Activated B cell treated with CpG ODN at 0.5 μM for 24 hours (primary cell): ENCODE data around the gene PLAC8. TPM values are rescaled to one million over a fixed set of nuclear protein-coding genes. Genes with fewer than 3 reads are reported as not detected.
"Not testable (repeated sequence)": the region's sequence is repeated elsewhere in the genome, so short reads cannot be mapped to it uniquely, and the experiment has no call there.

ENCODE experiments used
- ATAC-seq: fragments of 200-7000 bp; cut with Tn5 transposase; one replicate; pipeline ENCODE4 v1.10.0; 2021; ENCODE audit warnings: low read depth, mild to moderate bottlenecking, moderate library complexity
- CTCF ChIA-PET: fragments of 350-600 bp; sonication (Branson Sonifier 250); formaldehyde crosslinking; loops from one replicate; lab custom pipeline; 2021; ENCODE audit warnings: antibody characterized with exemption; lab: Charles Lee
- POLR2A ChIA-PET: fragments of 350-600 bp; sonication (Branson Sonifier 250); formaldehyde crosslinking; loops from one replicate; lab custom pipeline; 2021; ENCODE audit warnings: antibody characterized with exemption; lab: Charles Lee
- DNase-seq: peaks from one replicate; pipeline ENCODE4 v3.0.0; 2022
- H3K27ac Mint-ChIP-seq: one replicate; pipeline ENCODE4 v1.8.0; 2020; ENCODE audit warnings: mixed read lengths
- H3K27me3 Mint-ChIP-seq: one replicate; pipeline ENCODE4 v1.8.0; 2021; ENCODE audit warnings: mixed read lengths
- H3K36me3 Mint-ChIP-seq: one replicate; pipeline ENCODE4 v1.8.0; 2021; ENCODE audit warnings: low read depth, mixed read lengths
- H3K4me1 Mint-ChIP-seq: one replicate; pipeline ENCODE4 v1.8.0; 2021; ENCODE audit warnings: mixed read lengths
- H3K4me3 Mint-ChIP-seq: one replicate; pipeline ENCODE4 v1.8.0; 2020; ENCODE audit warnings: mild to moderate bottlenecking, mixed read lengths
- H3K9me3 Mint-ChIP-seq: one replicate; pipeline ENCODE4 v1.8.0; 2020; ENCODE audit warnings: mixed read lengths
- intact Hi-C: fragments of 100-400 bp; cut with micrococcal nuclease; formaldehyde crosslinking; loops from one replicate; pipeline ENCODE4 v1.15.1; 2024
- total RNA-seq: library from RNA; stranded (reverse); gene quantifications from 2 replicates; pipeline ENCODE4 v1.2.3, GENCODE V29; 2022
- TF ChIP-seq, protein P1 (sequence below): fragments of 200-600 bp; IDR thresholded peaks from one replicate; pipeline ENCODE4 v1.8.0; 2022; ENCODE audit warnings: antibody characterized with exemption, mild to moderate bottlenecking

PLAC8 gene
- total RNA-seq, 1 donor from 2014 or later, result 142 TPM

DNA sequence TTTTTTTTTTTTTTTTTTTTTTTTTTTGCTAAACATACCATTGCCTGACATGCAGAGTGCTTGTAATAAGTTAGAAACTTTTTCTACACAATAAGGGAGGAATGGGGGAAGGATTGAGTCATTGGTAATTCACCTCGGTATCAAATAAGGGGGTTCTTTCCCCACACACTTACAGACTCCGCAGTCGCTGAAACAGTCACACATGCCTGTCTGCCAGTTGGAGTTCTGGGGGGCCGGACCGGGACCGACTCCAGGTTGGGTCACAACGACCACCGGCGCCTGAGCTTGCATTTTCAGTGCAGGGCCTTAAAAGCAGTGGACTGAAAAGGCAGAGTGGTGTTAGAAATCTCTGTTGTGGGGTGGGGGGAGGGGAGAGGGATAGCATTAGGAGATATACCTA, 6.9 kb downstream of the PLAC8 start:
- Mint-ChIP-seq H3K36me3 (peaks cover 58% of the 10 kb centered on the region), H3K27me3 (no peaks in the 10 kb centered on the region), H3K9me3 (no peaks in the 10 kb centered on the region), H3K4me1 (peaks cover 68% of the 10 kb centered on the region), H3K4me3 (peak overlapping the region; percentile 46), H3K27ac (peak overlapping the region; percentile 71)
- DNase-seq (no peak), ATAC-seq (no peak)
- ChIA-PET POLR2A (interaction anchor here (0.5 to 8.3 kb wide), 10 partner anchors 11 to 1538 kb away, joined by 3 to 127 read pairs (median 5); partner anchors contain the start of gene COQ2), CTCF (interaction anchor here (1.2 kb wide), 1 partner anchor 177 kb away, joined by 3 read pairs; the partner anchor contains the start of gene COQ2)
- TF ChIP-seq, protein P1, sequence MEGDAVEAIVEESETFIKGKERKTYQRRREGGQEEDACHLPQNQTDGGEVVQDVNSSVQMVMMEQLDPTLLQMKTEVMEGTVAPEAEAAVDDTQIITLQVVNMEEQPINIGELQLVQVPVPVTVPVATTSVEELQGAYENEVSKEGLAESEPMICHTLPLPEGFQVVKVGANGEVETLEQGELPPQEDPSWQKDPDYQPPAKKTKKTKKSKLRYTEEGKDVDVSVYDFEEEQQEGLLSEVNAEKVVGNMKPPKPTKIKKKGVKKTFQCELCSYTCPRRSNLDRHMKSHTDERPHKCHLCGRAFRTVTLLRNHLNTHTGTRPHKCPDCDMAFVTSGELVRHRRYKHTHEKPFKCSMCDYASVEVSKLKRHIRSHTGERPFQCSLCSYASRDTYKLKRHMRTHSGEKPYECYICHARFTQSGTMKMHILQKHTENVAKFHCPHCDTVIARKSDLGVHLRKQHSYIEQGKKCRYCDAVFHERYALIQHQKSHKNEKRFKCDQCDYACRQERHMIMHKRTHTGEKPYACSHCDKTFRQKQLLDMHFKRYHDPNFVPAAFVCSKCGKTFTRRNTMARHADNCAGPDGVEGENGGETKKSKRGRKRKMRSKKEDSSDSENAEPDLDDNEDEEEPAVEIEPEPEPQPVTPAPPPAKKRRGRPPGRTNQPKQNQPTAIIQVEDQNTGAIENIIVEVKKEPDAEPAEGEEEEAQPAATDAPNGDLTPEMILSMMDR, result no peak
- intact Hi-C loops, result loop anchor here (2.0 kb wide), 1 partner anchor 13 kb away; no protein-coding TSS in a partner anchor

DNA sequence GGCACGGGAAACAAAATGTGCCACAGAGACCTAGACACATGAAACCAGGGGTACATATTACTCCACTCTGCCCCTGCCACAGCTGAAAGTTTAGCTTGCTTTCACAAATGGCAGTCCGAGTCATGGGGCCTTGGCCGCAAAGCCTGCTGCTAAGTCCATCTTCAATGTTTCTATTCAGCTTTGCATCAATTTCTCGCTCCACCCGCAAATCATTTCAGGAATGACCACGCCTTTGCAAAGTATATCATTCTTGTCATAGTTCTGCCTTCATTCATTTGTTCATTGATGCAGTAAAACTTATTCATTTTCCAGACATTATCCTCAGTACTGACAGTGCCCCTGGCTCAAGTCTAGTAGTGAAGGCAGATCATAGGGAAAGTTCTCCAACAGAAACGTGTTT, 9.5 kb downstream of the PLAC8 start:
- no peak for ATAC-seq
- ChIA-PET POLR2A (interaction anchor here (0.6 to 0.9 kb wide), 2 partner anchors 10 to 208 kb away, joined by 3 to 5 read pairs; no protein-coding TSS in a partner anchor), CTCF (no interaction called here)
- TF ChIP-seq, protein P1, result no peak
- no peak overlapping the region for H3K4me3 Mint-ChIP-seq
- DNase-seq, result no peak
- no peaks in the 10 kb centered on the region for H3K27me3 Mint-ChIP-seq
- H3K4me1 Mint-ChIP-seq, result peaks cover 68% of the 10 kb centered on the region
- peaks cover 74% of the 10 kb centered on the region for H3K36me3 Mint-ChIP-seq
- peak overlapping the region; percentile 84 for H3K27ac Mint-ChIP-seq
- H3K9me3 Mint-ChIP-seq, result no peaks in the 10 kb centered on the region
- intact Hi-C loops, result no loop called here

DNA sequence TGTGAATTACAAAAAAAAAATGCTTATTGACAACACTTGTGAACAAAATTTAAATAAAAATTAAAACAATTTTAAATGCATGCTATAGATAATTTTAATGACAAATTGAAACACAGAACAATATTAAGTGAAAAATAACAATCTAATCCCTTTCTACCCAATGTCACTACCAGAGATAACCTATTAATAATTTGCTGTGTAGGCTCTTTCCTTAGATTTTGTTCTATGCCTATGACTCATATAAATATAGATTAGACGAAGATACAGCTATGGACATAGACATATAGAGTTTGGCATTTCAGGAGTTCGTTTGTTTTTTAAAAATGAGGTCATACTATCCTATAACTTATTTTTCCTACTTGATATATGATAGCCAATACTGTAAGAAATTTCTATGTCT, 18.1 kb downstream of the PLAC8 start:
- Mint-ChIP-seq H3K9me3 (no peaks in the 10 kb centered on the region), H3K27ac (peak overlapping the region; percentile 67), H3K4me1 (peaks cover 40% of the 10 kb centered on the region), H3K4me3 (no peak overlapping the region), H3K36me3 (peaks cover 90% of the 10 kb centered on the region), H3K27me3 (no peaks in the 10 kb centered on the region)
- ATAC-seq (no peak), DNase-seq (no peak)
- POLR2A ChIA-PET, result interaction anchor here (0.5 to 3.1 kb wide), 4 partner anchors 13 to 450 kb away, joined by 4 to 17 read pairs (median 6); no protein-coding TSS in a partner anchor
- CTCF ChIA-PET, result interaction anchor here (0.7 to 5.8 kb wide), 4 partner anchors 12 to 164 kb away, joined by 4 to 21 read pairs (median 5); no protein-coding TSS in a partner anchor
- intact Hi-C loops, result no loop called here
- TF ChIP-seq, protein P1, result no peak

DNA sequence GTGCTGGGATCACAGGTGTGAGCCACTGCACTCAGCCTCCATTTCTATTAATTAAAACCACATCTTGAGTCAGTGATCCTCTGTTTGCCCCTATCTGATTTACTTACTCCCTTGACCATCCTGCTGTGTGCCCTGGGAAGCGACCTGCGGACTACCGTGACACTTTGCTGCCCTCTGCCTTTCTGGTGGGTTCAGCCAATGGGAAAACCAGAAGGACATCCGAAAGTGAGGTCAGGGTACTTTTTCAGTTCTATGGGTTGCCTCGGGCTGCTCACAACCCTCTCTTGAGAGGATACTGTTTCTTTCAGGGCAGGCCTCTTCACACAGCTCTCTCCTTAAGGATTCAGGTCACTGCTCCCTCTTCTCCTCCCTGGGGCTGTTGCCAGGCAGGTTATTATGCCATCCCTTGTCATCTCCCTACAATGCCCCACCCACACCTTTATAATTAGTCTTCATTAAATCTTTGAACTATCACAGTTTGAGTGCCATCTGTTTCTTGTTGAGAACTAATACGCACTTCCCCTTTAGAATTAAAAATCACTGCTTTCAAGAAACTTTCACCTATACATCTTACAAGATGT, 21.4 kb downstream of the PLAC8 start:
- ChIA-PET CTCF (interaction anchor here (1.1 to 5.8 kb wide), 3 partner anchors 17 to 174 kb away, joined by 3 to 21 read pairs (median 5); no protein-coding TSS in a partner anchor), POLR2A (no interaction called here)
- Mint-ChIP-seq H3K9me3 (no peaks in the 10 kb centered on the region), H3K27me3 (no peaks in the 10 kb centered on the region), H3K4me1 (peaks cover 32% of the 10 kb centered on the region), H3K4me3 (no peak overlapping the region), H3K36me3 (peaks cover 93% of the 10 kb centered on the region), H3K27ac (peak overlapping the region; percentile 76)
- DNase-seq (no peak), ATAC-seq (no peak)
- intact Hi-C loops, result no loop called here
- TF ChIP-seq, protein P1, result no peak

DNA sequence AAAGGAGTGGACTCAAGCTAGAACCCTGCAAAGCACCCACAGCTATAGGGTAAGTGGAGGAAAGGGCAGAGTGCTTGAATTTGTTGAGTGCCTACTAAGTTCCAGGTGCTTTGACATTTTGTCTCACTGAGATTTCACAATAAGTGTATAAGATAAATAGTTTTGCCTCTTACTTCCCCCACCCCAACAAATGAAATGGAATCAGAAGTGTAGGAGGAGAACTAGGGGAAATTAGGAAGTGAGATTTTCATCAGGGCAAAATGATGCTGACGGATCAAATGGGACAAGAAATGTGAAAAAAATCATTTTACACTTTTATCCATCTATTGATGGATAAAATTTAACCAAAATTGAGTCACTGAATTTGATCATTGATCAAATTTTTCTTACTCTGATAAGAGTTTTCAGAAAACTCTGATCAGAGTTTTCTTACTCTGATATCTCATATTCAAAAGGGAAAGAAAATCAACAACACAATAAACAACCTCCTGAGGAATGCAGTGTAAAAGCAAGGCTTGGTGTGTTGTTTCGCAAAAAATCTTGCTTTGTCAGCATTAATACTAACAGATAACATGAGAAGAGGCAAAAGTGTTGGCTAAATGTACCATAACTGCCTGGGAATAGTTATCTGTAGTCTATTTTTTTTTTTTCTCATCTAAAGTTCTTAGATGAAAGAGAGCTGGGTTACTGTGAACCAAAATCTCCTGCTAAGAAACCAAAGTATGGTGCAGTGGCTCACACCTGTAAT, 24.9 kb downstream of the PLAC8 start:
- ChIA-PET POLR2A (interaction anchor here (0.7 kb wide), 1 partner anchor 13 kb away, joined by 4 read pairs; no protein-coding TSS in a partner anchor), CTCF (interaction anchor here (2.2 kb wide), 1 partner anchor 14 kb away, joined by 8 read pairs; no protein-coding TSS in a partner anchor)
- Mint-ChIP-seq H3K27me3 (no peaks in the 10 kb centered on the region), H3K27ac (peak overlapping the region; percentile 64), H3K9me3 (no peaks in the 10 kb centered on the region), H3K36me3 (peaks cover 87% of the 10 kb centered on the region), H3K4me3 (no peak overlapping the region), H3K4me1 (peaks cover 25% of the 10 kb centered on the region)
- TF ChIP-seq, protein P1, result no peak
- ATAC-seq, result no peak
- intact Hi-C loops, result no loop called here
- DNase-seq, result no peak

DNA sequence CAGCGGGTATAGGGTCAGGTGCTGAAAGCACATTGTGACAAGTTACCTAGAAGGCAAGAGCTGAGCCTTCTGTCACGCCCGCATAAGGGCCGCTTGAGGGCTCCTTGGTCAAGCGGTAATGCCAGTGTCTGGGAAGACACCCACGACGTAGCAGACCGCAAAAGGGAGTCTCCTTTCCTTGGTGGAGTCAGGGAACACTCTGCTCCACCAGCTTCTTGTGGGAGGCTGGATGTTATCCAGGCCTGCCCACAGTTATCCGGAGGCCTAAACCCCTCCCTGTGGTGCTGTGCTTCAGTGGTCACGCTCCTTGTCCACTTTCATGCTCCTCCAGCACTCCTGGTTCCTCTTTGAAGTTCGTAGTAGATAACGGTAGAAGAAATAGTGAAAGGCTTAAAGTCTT, 29.6 kb downstream of the PLAC8 start:
- POLR2A ChIA-PET, result interaction anchor here (0.6 to 2.5 kb wide), 6 partner anchors 9 to 199 kb away, joined by 3 to 17 read pairs (median 6); partner anchors contain the start of gene COQ2
- not testable (repeated sequence) for H3K9me3 Mint-ChIP-seq, H3K27me3 Mint-ChIP-seq, ATAC-seq, H3K4me3 Mint-ChIP-seq, DNase-seq
- H3K36me3 Mint-ChIP-seq, result peaks cover 46% of the 10 kb centered on the region
- peaks cover 46% of the 10 kb centered on the region for H3K4me1 Mint-ChIP-seq
- intact Hi-C loops, result loop anchor here (1.0 to 2.0 kb wide), 6 partner anchors 11 to 175 kb away; no protein-coding TSS in a partner anchor
- CTCF ChIA-PET, result interaction anchor here (1.2 to 3.0 kb wide), 7 partner anchors 10 to 197 kb away, joined by 3 to 20 read pairs (median 9); no protein-coding TSS in a partner anchor
- H3K27ac Mint-ChIP-seq, result peak overlapping the region; percentile 42
